NT2/D1 (cell line): ENCODE data around the gene RPP25L.

Experiments used
- SUZ12 ChIP-seq: IDR thresholded peaks from 2 replicates; pipeline ENCODE4 v1.6.1; 2011; ENCODE audit not compliant: insufficient read length, insufficient read depth; ENCODE audit errors: extremely low read depth
- YY1 ChIP-seq: IDR thresholded peaks from 2 replicates; pipeline ENCODE4 v1.6.1; 2011; ENCODE audit not compliant: insufficient read length, insufficient read depth
- ZNF274 ChIP-seq: IDR thresholded peaks from 2 replicates; pipeline ENCODE4 v1.6.1; 2011; ENCODE audit warnings: mild to moderate bottlenecking, low read depth, low read length

GRCh38 chr9:34585946-34586669 is 25.8 kb downstream of the RPP25L start:
- TF ChIP-seq ZNF274 (no peak), SUZ12 (no peak), YY1 (no peak)
